Fibroblast of skin of scalp (primary cell): ENCODE measurements around the gene ABL2.
A peak's percentile ranks its signal among the peaks of the same experiment; 100 is the strongest.

Source experiments
- DNase-seq: peaks from one replicate; pipeline ENCODE4 v3.0.0-alpha.2; 2013

Gene ABL2

DNA sequence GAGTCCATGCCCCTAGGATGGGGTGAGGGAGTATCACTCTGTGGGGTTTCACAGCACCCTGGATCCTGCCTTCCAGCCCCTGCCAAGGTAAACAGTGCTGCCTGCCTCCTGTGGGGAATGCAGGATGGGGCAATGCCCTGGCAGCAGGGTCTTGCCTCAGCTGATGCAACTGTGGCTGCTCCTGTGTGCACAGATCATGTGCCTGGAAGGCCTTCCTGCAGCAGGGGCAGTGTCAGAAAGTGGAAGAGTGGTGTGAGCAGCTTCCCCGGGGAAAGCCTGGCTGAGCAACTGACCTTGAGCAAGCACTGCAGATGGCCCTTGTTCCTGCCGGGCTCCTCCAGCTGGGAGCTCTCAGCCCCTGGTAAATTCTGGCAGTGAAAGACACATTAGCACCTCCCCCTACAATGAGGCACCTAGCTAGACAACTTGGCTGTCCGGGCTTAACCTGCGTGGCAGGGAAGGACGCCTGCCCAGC lies 137.7 kb downstream of the ABL2 start:
- peak; percentile 63 for DNase-seq

DNA sequence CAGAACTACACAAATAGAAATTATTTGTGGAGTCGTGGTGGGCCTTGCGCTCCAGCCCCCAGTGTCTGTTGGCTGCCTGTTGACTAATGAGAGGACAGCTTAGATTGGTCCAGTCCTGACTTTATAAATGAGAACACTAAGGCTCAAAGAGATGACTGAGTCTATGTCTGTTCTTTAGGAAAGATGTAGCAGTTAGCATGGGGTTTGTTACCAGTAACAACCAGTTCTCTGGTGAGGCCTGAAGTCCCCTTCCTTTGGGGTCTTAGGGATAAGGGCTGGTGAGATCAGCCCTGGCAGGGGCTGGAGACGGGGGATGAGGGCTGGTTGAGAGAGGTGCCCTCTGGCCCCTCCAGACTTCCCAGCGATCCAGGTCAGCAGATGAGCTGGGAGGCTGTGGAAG lies 138.6 kb downstream of the ABL2 start:
- DNase-seq = no peak

DNA sequence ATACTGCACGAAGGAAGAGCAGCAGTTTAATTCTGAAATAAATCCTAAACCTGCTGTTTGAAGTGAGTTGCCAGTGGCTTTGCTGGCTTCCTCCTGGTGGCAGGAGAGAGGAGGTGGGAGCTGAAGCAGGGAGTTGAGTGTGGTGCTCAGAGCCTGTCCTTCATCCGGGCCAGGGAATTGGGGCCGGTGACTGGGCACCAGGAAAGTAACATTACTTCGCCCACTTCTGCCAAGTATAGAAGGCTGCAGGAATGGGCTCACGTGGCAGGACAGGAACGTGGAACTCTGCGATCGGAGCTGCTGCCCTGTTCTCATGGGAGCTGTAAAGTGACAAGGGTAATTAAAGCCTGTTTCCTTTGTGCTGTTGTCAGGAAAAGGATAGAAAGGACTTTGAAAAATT lies 139.0 kb downstream of the ABL2 start:
- DNase-seq = no peak

DNA sequence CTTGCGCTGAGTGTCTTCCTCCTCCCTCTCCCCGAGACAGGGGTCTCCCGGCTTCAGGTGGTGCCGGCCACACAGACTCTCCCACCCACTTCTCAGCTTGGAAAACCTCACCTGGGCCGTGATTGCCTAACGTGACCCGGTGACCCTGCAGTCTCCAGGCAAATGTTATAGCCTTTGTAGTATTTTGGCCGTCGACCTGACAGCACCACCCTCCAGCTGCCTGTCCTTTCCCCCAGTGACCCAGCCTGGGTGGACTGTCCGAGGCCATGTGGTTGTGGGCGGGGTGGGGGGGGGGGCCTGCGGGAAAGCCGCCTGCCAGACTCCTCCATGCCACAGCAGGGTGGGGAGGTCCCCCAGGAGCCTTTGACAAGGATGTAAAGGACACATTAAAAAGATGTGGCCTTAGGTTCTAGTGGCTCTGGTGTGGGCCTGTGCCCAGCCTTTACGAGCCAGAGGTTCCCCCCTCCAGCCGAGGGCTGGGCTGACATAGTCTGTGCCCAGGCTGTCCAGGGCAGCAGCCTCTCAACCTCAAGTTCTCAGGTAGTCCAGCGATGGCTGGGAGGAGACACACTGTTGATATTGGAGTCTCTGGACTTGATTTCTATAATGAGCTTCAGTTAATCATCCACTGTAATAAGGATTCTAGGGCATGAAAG lies 139.5 kb downstream of the ABL2 start:
- DNase-seq = no peak

DNA sequence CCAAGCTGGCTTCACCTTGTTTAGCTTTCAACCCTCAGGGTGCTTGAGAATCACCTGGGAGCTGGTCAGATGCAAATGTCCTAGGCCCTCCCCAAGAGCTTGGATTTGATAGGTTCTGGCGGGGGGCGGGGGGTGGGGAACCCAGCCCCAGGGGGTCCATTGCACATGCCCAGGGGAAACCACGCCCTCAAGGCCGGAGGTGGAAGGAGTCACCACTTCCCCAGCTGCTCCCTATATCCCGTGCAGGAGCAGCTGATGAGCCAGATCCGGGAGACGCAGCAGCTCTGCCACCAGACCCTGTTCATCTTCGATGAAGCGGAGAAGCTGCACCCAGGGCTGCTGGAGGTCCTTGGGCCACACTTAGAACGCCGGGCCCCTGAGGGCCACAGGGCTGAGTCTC lies 141.8 kb downstream of the ABL2 start:
- peak; percentile 11 for DNase-seq

DNA sequence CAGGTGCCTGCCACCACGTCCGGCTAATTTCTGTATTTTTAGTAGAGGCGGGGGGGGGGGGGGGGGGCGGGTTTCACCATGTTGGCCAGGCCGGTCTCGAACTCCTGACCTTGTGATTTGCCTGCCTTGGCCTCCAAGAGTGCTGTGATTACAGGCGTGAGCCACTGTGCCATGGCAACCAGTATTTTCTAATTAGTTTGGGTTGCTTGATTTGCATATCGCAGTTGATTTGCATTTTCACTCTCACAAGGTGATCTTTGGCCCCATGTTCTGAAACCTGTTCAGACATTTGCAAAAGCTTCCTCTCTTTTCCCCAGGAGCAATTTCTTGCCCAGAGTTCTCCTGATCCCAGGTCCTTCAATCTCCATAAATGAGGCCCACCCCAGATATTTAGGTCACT lies 145.9 kb downstream of the ABL2 start:
- DNase-seq = no peak

DNA sequence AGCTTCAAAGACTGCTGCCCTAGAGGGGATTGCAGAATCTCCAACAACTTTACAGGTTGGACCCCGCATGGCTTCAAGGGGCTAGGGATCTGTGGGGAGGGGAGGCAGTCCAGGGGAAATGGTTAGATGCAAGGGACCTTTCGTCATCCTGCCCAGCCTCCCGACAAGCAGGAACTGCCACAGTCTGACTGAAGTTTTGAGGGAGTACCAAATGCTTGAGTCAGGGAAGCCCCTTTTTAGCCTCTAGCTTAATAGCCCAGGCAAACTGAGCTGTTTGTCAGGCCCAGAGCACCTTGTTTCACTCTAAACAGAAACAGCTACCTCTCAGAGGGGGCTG lies 146.5 kb downstream of the ABL2 start:
- DNase-seq = peak; percentile 27

DNA sequence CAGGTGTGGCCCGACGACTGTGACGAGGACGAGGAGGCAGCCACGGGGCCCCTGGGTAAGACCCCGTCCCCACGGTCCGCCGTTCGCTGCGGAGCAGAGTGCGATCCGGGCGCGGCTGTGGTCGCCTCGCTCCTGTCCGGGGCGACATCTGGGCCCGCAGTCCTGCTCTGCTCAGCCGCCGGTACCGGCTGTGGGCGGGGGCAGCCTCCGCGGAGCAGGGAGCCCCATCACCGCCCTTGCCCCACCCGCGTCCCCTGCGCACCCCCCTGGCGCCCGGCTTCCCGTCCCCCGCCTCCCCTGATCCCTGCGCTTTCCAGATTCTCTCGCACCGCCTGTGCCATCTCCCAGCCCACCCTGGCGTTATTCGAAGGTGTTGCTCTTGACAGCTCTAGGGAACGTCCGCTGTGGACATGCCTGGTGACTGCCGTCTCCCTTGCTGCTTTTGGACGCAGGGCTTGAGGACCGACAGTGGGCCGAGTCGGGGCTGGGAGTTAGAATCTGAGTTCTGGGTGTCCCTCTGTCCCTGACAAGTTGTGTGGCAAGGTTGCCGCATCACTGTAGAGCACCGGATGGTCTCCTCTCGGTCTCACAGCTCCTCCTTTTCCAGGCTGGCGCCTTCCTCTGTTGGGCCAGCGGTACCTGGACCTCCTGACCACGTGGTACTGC lies 147.0 kb downstream of the ABL2 start:
- DNase-seq = peak; percentile 22

DNA sequence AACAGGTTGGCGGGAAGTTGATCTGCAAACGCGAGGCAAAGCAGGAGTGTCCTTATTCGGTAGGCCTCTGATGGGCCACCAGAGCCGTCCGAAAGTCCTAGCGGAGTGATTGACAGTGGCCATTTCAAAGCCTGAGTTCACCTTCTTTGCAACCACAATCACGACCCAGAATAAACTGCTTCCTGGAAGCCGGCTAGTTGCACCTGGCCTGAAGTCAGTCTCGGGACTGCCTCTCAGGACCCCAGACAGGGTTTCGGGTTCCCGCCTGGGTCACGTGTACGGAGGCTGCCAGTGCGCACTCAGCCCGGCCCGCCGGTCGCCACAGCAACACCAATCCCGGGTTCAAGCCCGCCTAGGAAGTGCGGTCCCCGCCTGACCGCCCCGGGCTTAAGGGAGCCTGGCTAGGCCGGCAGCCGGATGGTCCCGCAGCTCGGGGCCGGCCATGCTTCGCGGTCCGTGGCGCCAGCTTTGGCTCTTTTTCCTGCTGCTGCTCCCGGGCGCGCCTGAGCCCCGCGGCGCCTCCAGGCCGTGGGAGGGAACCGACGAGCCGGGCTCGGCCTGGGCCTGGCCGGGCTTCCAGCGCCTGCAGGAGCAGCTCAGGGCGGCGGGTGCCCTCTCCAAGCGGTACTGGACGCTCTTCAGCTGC lies 147.7 kb downstream of the ABL2 start, which contains the start of gene TOR3A:
Gene TOR3A (plus strand): TSS at position 384 of the 646 bp plus-strand sequence. CDS start 59 bp downstream, at position 443.
- peak; percentile 86 for DNase-seq

DNA sequence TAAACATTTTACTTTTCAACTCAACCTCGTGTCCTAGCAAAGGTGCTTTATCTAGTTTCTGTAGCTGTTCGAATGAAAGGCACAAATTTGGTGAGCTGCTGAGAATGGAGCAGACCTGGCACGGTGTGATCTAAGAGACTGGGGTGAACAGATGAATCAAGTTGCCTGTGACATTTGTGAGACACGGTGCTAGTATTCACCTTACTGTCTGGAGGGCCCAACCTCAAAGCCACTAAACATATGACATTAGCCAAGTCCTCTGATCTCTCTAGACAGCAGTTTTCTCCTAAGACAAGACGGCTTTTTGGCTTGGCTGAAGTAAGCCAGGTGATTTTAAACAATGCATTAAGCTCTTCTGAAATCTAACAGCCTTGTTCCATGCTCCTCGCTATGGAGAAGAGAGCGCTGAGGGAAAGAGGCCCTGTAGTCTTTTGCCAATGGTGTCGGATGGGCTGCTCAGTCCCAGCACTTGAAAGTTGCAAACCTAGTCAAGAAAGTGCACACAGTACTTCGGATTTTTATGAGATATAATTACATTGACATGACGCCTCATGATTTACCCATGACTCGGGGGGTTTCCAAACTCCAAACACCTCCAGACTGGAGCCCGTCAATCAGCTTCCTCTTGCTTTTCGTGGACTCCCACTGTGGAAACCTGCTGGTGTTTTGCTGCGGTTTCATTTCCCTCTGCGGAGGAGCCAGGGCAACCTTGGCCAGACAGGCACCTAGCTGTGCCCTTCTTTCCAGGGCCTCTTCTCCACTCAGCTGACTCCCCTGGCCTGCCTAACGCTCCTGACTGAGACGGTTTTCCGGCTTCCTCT lies 148.4 kb downstream of the ABL2 start:
- no peak for DNase-seq

DNA sequence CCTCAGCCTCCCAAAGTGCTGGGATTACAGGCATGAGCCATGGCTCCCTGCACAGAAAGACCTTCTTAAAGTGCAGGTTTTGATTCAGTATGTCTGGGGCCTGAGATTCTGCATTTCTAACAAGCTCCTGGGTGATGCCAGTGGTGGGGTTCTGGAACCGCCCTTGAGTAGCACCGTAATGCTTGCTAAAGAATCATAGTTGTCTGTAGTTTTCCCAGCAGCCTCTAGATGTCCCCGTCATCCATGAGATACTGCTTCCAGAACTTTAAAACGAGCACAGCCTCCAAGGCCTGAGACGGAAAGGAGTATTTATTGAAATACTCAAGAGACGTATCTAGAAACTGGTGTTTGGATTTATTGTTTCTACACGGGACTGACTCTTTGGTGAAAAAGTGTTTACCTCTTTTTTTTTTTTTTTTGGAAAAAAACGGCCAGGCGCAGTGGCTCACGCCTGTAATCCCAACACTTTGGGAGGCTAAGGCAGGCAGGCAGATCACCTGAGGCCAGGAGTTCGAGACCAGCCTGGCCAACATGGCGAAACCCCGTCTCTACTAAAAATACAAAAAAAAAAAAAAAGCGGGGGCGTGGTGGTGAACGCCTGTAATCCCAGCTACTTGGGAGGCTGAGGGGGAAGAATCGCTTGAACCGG lies 150.2 kb downstream of the ABL2 start:
- peak; percentile 78 for DNase-seq

DNA sequence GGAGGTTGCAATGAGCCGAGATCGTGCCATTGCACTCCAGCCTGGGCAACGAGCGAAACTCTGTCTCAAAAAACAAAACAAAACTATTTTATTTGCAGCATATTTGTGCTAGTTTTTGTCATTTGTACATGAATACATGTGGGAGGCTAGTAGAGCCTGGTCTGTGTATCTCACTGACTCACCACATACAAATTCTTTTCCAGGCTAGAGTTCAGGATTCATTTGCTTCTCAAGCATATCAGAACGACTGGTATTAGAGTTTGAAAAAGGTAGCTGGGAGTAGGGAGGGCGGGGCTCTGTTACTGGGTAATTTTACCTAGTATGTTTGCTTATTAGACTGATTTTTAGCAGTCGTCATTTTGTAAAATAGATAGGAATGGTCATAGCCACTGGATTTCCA lies 152.1 kb downstream of the ABL2 start:
- DNase-seq = no peak

DNA sequence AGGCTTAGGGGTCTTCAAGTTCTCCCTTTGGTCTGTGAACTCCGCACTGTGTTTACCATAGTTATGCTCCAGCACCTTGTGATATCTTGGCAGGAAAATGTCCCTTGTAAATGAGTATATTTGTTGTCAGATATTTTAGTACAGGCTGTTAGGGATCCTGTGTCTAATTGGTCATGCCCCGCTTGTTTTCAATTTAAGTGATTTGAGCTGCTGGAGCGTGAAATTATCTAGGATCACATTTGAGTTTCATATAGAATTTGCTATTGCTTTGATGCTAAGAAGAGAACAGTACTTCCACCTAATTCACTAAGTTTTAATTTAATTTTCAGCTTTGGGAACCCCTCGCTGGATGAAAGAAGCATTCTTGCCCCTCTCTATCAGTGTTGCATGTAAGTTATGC lies 163.0 kb downstream of the ABL2 start:
- no peak for DNase-seq

DNA sequence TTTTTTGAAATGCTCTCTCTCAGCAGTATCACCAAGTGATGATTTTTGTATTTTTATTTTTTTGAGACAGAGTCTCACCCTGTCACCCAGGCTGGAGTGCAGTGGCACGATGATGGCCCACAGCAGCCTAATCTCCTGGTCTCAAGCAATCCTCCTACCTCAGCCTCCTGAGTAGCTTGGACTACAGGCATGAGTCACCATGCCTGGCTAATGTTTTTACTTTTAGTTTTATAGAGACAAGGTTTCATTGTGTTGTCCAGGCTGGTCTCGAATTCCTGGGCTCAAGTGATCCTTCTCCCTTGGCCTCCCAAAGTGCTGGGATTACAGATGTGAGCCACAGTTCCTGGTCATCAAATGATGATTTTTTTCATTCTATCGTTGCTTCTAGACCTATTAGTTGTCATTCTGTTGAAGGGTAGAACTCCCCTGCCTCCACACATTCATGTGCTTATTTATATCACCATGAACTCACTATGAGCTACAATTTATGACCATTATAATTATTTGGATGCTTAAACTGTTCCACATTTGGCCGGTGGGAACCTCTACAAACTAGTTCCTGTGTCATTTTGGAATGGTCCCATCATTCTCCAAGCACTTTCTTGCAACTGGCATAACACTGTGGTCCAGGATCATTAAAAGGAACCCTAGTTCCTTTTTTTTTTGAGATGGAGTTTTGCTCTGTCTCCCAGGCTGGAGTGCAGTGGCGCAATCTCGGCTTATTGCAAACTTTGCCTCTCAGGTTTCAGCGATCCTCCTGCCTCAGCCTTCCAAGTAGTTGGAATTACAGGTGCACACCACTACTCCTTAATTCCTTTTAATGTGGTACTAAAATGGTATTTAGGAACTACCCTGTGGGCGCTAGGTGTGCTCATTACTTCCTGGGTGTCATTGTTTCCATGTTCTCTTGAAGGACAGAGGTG lies 167.9 kb downstream of the ABL2 start:
- no peak for DNase-seq

DNA sequence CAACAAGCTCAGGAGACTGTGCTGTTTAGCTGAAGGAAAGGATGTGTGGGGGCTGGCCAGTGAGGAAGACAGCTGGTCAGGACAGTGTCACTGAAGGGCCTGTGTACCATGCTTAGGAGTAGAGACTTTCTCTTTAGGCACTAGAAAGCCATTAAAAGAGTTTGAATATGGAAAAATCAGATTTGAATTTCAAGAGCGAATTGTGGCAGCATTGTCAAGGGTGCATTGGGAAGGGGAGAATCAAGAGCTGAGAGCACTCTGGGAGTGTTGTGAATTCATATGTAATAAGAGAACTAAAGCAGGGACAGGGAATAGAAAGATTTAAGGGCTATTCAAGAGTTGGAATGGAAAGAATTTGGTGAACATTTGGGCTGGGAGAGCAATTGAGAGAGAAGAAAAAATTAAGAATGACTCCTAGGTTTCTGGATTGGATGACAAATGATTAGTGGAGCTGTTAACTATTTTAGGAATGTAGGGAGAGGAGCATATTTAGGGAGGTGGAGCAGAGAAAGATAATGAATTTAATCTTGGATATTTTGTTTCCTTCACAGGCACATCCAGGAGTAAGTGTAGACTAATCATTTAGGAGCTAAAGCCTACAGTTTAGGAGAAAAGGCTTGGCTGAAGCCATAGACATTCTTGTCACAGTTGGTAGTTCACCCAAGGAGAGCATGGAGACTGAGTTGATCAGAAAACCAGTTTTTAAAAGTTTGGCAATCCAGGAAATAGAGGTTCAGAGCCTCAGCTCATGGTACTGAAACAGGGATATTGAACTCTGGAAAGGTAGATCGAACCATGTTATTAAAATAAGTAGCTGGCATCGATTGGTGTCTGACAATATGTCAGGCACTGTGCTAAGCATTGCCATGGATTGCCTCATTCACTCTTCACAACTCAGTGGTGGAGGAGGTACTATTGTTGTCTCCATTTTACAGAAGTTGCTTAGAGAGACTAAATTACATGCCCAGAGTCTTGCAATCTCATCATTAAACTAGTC lies 170.7 kb downstream of the ABL2 start:
- DNase-seq = peak; percentile 89

DNA sequence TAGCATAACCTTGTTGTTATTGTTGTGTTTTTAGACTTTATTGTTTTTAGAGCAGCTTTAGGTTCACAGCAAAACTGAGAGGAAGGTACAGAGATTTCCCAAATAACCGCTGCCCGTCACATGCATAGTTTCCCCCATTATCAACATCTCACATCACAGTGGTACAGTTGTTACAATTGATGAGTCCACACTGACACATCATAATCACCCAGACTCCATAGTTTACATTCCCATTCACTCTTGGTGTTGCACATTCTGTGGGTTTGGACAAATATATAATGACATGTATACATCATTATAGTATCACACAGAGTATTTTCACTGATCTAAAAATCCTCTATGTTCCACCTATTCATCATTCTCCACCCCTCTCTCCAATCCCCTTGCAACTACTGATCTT lies 173.5 kb downstream of the ABL2 start:
- DNase-seq = peak; percentile 19

DNA sequence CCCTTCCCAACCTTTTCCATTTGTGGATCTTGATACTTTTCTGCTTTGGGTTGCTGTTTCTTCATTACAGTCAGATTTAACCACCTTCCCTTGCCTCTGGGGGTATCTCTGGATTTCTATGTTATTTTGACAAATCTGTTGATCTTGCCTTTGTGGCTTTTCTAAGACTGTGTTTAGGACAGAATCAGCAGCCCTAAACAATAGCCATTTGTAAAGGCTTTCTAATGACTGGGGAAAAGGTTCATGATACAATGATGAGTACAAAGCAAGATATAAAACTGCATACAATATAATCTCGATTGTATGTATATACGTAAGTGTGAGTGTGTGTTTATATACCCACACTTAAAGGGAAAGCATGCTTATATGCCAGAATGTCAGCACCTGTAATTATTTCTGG lies 176.0 kb downstream of the ABL2 start:
- DNase-seq = no peak

DNA sequence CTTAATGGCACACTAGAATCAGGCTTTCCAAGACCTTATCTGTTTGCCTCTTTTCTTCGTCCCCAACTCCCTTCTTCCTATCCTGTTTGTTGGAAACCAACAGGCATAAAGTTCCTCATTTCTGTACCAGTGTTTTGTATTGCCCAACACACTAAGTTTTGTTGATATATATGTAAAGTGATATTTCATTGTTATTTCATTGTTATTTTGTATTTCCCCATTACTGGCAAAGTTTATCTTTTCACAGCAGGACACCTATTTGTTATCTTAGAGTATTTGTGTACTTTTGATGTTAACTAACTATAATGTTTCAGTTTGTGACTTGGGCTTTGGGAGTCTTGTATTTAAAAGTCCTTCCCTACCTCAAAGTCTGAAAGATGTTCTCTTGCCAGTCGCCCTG lies 176.7 kb downstream of the ABL2 start:
- no peak for DNase-seq
